LNCaP clone FGC (cell line): Measurements from ENCODE around the gene SLC39A2.

Experiments used
- DNase-seq: peaks from one replicate; pipeline ENCODE4 v3.0.0-alpha.2; 2011; ENCODE audit warnings: low read depth
- H3K4me3 ChIP-seq: 2 replicates; pipeline ENCODE4 v1.5.1; 2011; ENCODE audit warnings: mild to moderate bottlenecking, low read depth, low read length, control low read depth
- TF ChIP-seq, protein P1 (sequence below): IDR thresholded peaks from 2 replicates; pipeline ENCODE4 v1.5.1; 2012; ENCODE audit warnings: mild to moderate bottlenecking; ENCODE audit not compliant: control insufficient read depth, insufficient read depth; ENCODE audit errors: extremely low read depth

Gene SLC39A2

DNA sequence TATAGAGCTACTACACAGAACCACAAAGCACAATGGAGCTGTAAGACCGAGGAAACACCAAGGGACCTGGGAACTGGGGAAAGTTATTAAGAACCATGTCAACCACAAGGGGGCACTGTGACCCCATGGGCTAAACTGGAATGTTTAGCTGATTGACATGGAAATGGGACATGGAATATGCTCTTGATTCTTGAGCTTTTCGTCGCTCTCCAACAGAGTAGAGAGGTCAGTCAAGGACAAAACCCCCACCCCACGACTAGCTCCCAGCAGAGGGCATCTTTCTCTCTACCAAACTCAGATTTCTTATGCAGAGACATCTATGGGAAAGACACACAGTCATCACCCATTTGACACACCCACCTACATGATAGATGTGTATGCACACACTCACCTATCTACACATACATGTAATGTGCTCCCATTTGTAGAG, 15.7 kb downstream of the SLC39A2 start:
- TF ChIP-seq, protein P1, sequence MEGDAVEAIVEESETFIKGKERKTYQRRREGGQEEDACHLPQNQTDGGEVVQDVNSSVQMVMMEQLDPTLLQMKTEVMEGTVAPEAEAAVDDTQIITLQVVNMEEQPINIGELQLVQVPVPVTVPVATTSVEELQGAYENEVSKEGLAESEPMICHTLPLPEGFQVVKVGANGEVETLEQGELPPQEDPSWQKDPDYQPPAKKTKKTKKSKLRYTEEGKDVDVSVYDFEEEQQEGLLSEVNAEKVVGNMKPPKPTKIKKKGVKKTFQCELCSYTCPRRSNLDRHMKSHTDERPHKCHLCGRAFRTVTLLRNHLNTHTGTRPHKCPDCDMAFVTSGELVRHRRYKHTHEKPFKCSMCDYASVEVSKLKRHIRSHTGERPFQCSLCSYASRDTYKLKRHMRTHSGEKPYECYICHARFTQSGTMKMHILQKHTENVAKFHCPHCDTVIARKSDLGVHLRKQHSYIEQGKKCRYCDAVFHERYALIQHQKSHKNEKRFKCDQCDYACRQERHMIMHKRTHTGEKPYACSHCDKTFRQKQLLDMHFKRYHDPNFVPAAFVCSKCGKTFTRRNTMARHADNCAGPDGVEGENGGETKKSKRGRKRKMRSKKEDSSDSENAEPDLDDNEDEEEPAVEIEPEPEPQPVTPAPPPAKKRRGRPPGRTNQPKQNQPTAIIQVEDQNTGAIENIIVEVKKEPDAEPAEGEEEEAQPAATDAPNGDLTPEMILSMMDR = peak; percentile 89
- no peak overlapping the region for H3K4me3 ChIP-seq
- peak; percentile 62 for DNase-seq

DNA sequence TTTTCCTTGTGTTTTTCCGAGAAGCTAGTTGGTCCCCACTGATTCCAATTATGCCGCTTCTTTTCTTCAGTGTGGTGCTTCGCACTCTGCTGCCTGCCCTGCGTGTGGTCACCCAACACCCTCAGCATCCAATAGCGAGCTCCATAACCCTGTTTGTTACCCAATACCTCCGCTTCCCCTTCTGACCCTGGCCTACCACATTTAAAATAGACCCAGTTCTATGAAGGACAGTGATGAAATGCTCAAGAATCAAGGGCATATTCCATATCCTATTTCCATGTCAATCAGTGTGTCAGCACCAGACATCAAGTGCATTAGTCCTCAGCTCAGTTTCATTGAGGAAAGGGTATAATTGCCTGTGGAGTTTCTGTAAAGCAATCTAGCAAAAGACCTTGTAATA, 16.2 kb downstream of the SLC39A2 start:
- DNase-seq = no peak
- no peak overlapping the region for H3K4me3 ChIP-seq
- TF ChIP-seq, protein P1 = no peak

DNA sequence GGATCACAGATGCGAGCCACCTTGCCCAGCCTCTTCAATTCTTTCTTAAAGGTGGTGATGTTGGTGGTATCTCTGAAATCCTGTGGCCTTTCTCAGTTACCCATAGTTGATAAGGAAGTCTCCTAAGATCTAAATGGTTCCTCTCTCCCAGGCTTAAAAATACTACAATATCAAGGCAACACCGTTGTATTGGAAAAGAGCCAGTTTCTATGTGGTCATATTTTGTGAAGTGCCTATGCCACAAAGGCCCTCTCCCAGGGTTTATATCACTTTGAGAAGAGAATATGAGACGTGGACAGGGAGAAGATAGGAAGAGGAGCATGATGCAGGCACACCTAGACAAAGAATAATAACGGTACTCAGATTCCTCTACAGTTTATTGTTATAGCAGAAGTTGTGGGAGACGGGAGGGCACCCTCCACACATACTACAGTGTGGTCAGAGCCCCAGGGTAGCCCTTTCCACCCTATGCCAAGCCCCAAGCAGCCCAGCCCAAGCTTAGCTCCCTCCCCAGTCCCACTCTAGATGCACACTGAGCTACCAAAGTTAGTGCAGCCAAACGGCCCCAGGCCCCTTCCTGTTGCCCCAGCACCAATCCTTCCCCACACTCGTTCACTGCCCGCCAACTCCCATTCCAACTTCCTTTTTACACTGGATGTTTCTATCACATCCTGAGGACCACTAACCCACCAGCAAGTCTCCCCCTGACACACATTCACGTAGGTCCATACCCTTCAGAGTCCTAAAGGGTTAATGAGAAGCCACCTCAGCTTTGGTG, 17.5 kb downstream of the SLC39A2 start:
- DNase-seq = no peak
- H3K4me3 ChIP-seq = no peak overlapping the region
- TF ChIP-seq, protein P1 = no peak

DNA sequence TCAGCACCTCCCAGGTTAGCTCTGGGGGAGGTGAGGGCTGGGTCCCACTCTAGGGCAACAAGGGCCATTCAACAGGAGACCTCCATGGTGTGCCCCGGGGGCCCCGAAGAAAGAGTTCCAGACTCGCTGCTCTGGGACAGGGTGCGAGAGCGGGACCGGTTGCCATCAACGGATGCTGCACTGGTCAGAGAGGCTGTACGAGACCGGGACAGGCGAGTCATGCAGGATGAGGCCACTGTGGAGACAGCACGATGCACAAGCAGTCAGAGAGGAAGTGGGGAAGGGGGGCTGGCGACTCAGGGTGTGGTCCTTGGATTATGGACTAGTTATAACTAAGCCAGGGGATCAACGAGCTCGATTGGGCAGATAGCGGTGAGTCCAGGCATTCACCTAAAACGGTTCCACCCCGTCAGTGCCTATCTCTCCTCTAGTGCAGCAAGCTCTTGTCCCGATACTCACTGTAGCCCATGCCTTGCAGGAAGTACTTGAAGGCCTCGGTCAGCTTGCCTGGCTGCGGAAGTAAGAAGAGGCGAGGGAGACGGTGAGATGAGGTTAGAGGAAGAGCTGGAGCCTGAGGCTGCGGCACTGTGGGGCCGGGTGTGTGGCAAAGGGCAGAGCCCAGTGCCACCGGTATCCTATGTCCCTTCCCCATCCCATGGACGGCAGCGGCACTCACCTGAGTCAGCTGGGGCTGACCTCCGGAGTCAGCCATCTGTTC, 18.6 kb downstream of the SLC39A2 start:
- H3K4me3 ChIP-seq = no peak overlapping the region
- DNase-seq = no peak
- TF ChIP-seq, protein P1 = no peak

DNA sequence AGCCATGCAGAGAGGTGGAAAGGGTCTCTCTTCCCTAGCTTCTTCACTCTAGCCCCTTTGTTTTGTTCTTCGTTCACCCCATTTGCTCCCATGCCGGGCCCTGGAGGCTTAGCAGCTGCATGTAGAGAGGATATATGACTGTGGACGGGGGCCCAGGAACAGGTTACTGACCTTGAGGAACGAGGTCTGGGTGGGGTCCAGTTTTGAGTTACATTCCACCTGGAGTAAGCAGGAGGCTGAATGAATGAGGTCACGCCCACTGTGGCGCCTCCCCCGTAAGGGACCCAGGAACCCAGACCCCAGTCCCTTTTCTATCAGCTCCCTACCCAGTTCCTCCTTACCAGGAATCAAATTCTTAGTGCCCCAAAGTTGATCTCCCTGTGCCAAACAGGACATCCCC, 19.2 kb downstream of the SLC39A2 start:
- no peak for DNase-seq
- H3K4me3 ChIP-seq = no peak overlapping the region
- TF ChIP-seq, protein P1 = no peak

DNA sequence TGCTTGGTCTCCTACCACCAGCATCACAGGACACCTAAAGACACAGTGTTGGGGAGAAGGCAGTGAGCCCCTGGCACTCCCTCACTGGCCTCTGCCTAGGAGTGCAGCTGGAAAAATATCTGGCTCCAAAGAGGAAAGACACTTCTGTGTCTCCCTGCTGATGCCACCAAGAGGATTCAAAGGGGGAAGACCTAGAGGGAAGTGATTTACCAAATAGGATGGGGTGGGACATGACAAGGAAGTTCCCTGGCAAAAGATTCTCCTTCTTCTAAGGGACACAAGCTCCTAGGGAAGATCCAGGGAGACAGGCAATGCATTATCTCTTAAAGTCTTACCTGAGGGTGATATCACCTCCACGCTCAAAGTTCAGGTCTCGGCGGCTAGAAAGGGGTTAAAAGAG, 19.7 kb downstream of the SLC39A2 start:
- TF ChIP-seq, protein P1 = no peak
- no peak for DNase-seq
- no peak overlapping the region for H3K4me3 ChIP-seq
